Fibroblast of gingiva (primary cell): ENCODE results near the gene ALLC.

Experiments used
- DNase-seq: peaks from one replicate; pipeline ENCODE4 v3.0.0-alpha.2; 2011; ENCODE audit warnings: low read depth

ALLC gene

DNA sequence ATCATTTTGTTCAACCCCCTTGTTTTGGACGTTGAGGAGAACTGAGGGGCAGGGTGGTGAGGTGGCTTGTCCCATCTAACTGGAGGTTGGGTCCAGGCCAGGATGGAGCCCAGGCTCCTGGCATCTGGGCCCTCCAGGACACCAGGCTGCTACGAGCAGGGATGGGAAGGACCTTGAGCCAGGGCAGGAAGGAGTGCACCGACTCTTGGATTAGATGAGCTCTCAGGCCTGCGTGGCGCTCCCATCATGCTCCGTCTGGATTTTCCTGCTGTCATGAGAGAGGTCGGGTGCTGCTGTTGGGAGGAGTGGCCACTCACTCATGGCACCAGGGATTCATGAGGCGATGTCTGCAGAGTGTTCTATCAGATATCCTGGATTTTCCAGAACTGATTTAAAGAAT, 18.3 kb upstream of the ALLC start:
- DNase-seq = no peak

DNA sequence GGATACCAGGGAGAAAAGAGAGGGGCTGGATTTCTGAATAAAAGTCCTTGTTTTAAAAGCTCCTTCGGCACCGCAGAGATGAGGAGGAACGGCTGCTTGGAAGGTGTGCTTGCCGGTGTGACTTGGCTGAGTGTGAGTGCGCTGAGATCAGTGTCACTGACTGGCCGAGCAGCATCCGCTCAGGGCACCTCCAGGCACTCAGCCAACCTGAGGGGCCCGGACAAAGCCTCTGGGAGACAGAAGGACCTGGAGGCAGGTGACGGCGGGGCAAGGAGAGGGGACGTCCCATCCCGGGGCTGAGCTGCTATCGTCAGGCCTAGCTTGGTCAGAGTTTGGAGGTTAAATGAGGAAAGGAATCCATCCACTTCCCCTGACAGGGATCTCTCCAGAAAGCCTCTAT, 16.8 kb upstream of the ALLC start:
- no peak for DNase-seq

DNA sequence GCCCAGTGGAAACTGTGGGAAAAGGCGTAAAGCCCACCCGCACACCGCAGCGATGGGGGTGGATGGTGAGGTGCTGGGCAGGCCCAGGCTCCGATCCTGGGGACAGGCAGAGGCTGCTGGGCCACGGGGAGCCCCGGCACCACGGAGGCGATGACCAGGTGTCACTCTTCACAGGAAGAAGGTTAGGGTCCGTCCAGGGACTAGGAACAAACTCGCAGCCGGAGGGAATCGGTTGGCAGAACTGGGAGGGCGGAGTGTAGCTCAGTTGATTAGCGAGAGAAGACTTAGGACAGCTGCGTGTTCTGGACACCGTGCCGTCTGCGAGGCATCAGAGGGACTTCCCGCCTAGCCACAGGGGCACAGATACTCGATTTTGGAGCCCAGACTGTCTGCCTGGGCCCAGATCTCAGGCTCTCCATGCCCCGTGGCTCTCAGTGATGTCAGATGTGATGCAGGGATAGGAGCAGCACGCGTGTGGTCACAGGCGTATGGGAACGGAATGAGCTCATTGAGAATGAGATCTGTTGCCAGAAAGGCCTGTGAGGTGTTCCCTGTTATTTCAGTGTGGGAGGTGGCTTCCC, 16.1 kb upstream of the ALLC start:
- DNase-seq = no peak

DNA sequence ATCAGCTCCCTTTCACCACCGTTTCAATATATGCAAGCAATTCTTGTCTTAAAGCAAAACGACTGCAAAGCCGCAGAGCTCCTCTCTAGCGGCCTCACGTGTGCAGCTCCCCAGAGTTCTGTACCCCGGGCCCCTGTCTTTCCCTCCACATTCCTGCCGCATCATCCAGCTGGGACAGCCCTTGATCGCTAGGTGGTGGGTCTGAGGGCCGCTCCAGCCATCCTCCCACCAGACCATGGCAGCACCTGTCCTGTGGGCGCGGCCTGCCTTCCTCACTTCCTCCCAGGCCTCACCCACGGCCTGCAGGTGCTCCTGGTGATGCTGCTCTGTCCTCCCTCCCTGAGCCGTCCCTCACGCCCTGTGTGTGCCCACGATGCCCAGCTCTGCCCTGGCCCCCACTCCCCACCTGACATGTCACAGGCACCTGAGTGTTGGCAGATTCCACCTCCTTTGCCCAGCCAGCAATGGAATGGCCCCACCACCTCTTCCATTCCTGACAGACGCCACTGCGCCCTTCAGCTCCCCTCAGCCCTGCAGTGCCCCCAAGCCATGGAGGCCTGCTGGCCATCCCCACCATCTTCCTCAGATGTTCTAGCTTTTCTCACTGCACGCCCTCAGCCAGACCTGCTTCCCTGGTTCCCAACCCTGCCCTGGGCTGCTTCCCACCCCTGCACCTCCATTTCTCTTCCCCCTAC, 15.3 kb upstream of the ALLC start:
- DNase-seq = no peak

DNA sequence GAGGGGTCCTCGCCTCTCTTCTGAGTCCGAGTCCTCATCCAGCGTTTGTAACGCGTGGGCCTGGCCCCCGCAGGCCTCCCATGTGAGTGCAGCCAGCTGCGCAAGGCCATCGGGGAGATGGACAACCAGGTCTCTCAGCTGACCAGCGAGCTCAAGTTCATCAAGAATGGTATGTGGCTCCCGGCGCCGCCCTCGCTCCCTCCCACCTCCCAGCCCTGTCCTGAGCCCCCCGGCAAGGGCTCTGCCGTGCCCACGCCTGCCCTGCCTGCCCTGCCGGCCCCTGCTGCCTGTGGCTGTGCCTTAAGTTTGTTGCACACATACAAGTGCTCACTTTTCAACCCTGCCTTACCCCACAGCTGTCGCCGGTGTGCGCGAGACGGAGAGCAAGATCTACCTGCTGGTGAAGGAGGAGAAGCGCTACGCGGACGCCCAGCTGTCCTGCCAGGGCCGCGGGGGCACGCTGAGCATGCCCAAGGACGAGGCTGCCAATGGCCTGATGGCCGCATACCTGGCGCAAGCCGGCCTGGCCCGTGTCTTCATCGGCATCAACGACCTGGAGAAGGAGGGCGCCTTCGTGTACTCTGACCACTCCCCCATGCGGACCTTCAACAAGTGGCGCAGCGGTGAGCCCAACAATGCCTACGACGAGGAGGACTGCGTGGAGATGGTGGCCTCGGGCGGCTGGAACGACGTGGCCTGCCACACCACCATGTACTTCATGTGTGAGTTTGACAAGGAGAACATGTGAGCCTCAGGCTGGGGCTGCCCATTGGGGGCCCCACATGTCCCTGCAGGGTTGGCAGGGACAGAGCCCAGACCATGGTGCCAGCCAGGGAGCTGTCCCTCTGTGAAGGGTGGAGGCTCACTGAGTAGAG, 14.4 kb upstream of the ALLC start:
- DNase-seq = no peak

GRCh38 chr2:3644246-3644525, 13.8 kb upstream of the ALLC start:
- DNase-seq = no peak

- no peak for DNase-seq
Measured at GRCh38 chr2:3644891-3645605, 13.0 kb upstream of the ALLC start.

DNA sequence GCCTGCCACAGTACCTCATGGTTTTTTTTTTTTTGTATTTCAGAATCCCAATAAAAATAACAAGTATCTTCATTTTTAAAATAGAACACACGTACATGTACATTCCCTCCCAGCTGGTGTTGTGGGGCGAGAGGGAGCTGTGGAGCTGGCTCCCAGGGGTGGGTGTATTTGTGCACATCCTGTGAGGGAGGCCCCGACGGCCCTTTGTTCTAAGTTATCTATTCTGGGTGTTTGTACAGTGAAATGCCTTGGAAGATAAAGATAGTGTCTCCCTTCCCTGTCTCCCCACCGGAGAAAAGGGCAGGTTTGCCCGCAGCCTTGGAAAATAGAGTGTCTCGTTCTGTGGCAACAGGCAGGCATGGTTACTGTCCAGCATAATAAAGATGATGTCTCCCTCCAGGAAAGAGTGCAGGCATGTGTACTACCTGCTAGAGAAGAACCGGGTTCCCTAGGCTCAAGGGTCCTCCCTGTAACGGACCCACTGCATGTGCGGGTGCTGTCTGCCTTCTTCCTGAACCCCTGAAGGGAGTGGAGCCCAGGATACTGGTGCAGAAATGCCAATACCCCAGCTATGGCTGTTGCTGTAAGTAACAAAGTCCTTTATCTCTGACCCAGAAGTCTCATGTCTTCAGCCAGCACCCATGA, 12.1 kb upstream of the ALLC start:
- DNase-seq = no peak

- DNase-seq = no peak
Measured at GRCh38 chr2:3646446-3646845, 11.6 kb upstream of the ALLC start.

GRCh38 chr2:3647246-3647645, 10.8 kb upstream of the ALLC start:
- DNase-seq = no peak

DNA sequence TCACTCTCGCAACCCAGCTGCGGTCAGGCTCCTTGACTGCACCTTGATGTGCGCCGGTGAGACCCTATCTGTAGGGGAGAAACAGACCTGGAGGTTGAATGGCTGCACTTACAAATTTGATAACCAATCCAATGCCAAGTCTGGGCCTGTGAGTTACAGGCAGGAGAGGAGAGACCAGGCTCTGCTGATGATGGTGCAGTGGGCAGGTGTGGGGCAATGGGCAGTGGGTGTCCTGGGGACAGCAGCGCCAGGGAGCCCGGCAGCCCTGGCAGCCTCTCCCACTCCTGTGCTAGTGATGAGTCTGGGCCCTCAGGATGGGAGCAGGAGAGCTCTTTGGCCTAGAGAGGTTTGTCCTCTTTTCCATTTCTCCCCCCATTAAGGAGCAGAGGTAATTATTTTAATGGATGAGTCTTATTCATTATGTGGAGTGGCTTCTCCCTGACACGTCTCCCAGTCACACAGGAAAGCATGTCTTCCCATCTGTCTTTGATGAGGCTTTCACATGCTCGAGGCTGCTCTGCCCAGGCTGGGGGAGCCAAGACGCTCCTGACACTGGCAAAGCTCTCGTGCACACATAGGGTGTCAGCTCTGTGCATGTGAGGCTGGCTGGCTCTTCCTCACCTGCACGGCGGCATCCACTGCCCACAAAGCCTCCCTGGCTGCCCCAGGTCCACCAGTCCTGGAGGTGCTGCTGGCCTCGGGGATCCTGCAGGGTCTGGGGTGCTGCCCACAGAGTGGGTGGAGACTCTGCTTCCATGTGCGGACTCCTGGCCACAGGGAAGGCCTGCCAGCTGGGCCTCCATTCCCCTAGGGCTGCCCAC, 10.0 kb upstream of the ALLC start:
- no peak for DNase-seq

DNA sequence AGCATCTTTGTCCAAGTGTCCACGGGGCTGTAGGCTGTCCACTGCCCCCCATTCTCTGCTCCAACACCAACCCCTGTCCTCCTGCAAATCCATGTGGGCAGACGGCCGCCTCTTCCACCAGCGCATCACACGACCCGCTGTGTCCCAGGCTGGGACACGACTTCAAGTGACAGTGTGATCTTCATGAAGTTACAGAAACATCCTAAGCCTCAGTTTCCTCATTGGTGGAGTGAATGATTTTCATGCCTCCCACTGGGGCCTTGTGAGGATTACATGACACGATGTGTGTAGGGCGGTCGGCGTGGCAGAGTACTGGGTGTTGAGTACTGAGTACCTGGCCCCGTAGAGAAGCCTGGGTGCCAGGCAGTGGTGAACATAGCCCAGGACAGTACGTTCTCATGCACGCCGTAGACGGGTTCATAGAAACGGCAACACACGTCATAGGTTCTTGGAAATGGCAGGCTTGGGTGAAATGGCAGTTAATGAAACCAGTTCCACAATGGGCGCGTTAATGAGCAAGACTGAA, 9.3 kb upstream of the ALLC start:
- DNase-seq = no peak

- DNase-seq = no peak
Measured at GRCh38 chr2:3649581-3649980, 8.4 kb upstream of the ALLC start.

- DNase-seq = no peak
Measured at GRCh38 chr2:3650140-3650920, 7.7 kb upstream of the ALLC start.

DNA sequence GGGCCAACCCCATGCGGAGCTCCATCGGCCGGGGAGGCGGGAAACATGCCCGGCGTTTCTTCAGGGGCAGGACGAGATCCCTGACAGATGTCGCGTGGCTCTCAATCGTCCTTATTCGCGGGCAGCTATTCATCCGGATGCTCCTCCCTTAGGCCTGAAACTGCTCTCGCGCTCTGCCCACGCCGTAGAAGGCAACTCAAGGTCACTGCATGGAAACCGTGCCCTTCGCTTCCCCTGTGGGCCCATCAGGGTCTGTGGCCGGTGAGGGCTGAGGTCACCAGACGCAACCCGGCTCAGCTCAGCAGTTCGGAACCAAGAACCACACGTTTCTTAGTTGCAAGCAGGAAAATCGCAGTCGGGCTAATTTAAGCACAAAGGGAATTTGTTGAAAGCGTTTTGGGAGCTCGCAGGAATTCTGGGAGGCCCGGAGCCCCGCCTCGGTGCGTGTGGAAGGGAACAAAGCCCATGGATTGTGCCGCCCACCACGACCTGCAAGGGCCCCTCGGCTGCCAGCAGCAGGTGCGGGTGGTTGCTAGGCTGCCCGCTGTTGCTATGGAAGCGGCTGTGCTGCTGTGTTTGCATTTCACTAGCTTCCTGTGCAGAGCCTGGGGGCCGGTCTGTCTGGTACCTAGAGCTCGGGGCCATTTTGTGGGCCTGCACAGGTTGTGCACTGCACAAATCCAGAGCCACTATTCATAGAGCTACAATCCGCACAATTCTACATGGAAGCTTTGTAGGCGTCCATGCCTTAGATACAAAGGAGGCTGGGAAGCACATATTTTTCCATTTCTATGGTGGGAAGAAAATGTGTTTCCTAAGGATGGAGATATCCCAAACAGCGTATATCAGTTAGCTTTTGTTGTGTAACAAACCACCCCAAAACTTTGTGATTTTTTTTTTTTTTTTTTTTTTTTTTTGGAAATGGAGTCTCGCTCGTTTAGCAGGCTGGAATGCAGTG, 6.0 kb upstream of the ALLC start:
- DNase-seq = no peak

DNA sequence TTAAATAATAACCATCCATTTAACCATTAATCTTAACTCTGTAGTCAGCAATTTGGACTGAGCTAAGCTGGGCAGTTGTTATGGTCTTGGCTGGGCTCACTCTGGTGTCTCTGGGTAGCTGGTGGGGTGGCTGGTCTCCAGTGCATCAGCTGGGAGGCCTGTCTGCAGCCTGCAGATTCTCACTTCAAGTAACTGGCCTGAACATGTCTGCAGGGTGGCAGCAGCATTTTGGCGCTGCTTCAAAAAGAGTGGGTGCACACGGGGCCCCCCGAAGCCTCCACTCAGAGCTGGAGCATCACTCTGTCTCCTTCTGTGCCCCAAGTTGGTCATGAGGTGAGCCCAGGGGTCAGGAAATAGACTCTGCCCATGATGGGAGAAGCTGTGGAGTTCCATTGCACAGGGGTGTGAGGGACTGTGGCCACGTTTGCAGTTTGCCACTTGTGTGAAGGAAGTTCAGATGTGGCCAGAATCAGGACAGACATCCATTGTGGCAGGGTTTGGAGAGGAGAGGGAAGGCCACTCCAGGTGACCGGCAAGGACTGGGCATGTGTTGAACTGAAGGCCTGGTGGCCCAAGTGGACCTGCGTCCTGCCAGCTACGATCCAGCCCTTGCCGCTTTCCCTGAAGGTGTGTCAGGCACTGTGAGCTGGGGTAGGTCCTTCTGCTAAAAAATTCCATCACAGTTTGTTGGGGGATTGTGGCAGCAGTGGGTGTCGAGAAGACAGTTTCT, 4.9 kb upstream of the ALLC start:
- no peak for DNase-seq

DNA sequence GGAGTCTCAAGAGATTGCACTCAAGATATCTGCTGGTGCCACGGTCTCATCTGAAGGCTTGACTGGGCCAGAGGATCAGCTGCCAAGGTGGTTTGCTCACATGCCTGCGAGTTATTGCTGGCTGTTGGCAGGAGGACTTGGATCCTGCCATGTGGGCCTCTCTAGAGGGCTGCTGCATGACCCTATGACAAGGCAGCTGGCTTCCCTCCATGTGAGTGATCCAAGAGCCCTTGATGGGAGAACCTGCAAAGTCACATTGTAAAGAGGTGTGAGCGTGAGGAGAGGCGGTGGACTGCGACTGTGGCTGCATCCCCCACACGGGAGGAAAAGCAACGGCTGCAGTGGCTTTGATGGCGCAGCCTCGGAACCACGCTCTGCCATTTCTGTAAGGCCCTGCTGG, 4.0 kb upstream of the ALLC start:
- no peak for DNase-seq

DNA sequence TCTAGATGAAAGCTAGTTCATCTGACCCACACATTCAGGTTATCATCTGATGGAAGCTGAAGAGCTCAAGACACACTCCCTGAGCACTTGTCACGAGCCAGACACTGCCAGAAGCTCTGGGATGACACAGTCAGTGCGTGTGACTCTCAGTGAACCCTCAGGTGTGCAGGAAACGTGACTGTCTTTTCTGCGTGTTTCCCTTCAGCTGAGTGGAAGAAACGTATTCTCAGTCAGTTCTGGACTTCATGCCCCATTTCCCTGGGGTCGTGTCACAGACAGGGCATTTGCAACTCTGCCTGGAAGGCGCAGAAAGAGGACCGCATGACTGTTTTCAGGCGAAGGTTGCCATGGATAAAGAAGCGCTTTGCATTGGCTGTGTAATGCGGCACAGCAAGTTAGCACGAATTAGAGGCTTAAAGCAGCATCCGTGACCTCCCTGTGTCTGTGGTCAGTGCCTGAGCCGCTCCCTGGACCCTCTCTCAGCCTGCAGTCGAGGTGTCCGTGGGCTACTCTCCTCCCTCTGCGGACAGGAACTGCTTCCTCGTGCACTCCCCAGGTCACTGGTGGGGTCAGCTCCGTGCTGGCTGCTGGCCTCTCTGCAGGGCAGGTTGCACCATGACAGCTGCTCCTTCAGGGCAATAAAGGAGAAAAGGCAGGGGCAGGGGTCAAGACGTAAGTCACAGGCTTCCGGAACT, 3.3 kb upstream of the ALLC start:
- DNase-seq = no peak
